Activated T-cell treated with anti-CD3 and anti-CD28 coated beads, Interleukin-2, amount 50 U/mL, for 72 hours (primary cell): ENCODE results near the gene LACC1. TPM values are rescaled to one million over a fixed set of nuclear protein-coding genes. Genes with fewer than 3 reads are reported as not detected.

Experiments used
- ATAC-seq, 2 donors: fragments of 150-1000 bp; cut with Tn5 transposase; replicated peaks in 1 of 2; 2 replicates each; pipeline ENCODE4 v1.10.0; 2021; ENCODE audit warnings: moderate library complexity in 2 of 2, mild to moderate bottlenecking in 1 of 2
- DNase-seq, 2 donors: peaks; one replicate each; pipeline ENCODE4 v3.0.0; 2021 to 2022; ENCODE audit warnings: mixed read lengths in 1 of 2
- H3K27ac Mint-ChIP-seq: one replicate; pipeline ENCODE4 v1.8.0; 2022; ENCODE audit warnings: mild to moderate bottlenecking, moderate library complexity, mixed read lengths
- H3K27me3 Mint-ChIP-seq: one replicate; pipeline ENCODE4 v1.8.0; 2022; ENCODE audit warnings: low read depth, mixed read lengths
- H3K36me3 Mint-ChIP-seq, 2 donors: one replicate each; pipeline ENCODE4 v1.8.0; 2022; ENCODE audit warnings: mixed read lengths in 2 of 2, mild to moderate bottlenecking in 1 of 2; ENCODE audit not compliant: insufficient read depth in 2 of 2
- H3K4me1 Mint-ChIP-seq: one replicate; pipeline ENCODE4 v1.8.0; 2022; ENCODE audit warnings: low read depth, mixed read lengths
- H3K4me3 Mint-ChIP-seq, 2 donors: one replicate each; pipeline ENCODE4 v1.8.0; 2022; ENCODE audit warnings: mild to moderate bottlenecking in 2 of 2, mixed read lengths in 2 of 2, moderate library complexity in 2 of 2
- H3K9me3 Mint-ChIP-seq, 2 donors: one replicate each; pipeline ENCODE4 v1.8.0; 2022; ENCODE audit warnings: mixed read lengths in 2 of 2
- total RNA-seq, 2 donors: library from RNA; stranded (reverse); gene quantifications; one replicate each; pipeline ENCODE4 v1.2.3, GENCODE V29; 2022

The LACC1 gene
- total RNA-seq, 2 donors from 2014 or later: 3.3 to 4.3 TPM

DNA sequence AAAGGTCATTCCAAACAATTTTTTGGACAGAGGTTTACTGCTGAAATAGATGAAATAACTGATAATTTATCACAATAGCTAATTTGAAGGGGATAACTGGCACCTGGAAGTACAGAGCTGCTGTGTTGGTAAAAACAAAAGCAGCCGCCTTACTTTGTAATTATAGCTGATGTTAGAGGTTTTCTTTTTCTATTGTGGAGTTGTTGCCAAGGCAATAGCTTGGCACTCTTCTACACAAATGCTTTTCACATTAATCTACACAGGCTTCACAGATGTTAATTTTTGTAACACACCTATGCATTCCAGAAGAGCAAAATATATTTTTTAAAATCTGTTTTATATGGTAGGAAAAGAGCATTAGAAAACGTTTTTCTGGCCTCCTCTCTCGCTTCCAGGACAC lies 56.9 kb downstream of the LACC1 start:
- no peaks in the 10 kb centered on the region for H3K36me3 Mint-ChIP-seq

GRCh38 chr13:43937839-43938238 lies 58.1 kb downstream of the LACC1 start:
- no peaks in the 10 kb centered on the region for H3K4me1 Mint-ChIP-seq
- no peaks in the 10 kb centered on the region for H3K27me3 Mint-ChIP-seq
- H3K27ac Mint-ChIP-seq: no peak overlapping the region
- H3K4me3 Mint-ChIP-seq: no peak overlapping the region
- ATAC-seq (no peak), DNase-seq (no peak)
- H3K36me3 Mint-ChIP-seq: no peaks in the 10 kb centered on the region
- no peaks in the 10 kb centered on the region for H3K9me3 Mint-ChIP-seq

More for the DNA sequence above, 56.9 kb downstream of the LACC1 start:
- H3K27me3 Mint-ChIP-seq: no peaks in the 10 kb centered on the region
- DNase-seq: no peak
- H3K27ac Mint-ChIP-seq: no peak overlapping the region
- H3K4me3 Mint-ChIP-seq: no peak overlapping the region
- no peaks in the 10 kb centered on the region for H3K9me3 Mint-ChIP-seq
- H3K4me1 Mint-ChIP-seq: no peaks in the 10 kb centered on the region
- ATAC-seq: no peak

DNA sequence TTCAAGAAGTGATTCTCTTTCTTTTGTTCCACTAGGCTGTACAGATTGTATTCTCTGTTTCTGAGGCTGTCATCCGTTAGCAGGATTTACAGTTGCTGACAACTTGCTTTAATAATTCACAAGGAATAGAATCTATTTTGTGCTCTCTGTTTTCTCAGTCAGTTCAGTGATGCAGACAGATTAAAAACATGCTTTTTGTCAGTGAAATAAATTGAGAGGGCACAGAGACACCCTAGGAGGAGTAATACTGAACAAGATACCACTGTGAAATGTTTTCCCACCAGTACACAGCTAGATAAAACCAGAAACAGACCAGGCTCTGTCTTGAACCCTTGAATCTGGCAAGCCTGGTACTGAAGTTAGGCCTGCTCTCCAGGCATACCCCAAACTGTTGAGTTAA lies 58.7 kb downstream of the LACC1 start:
- H3K27me3 Mint-ChIP-seq: no peaks in the 10 kb centered on the region
- no peak overlapping the region for H3K27ac Mint-ChIP-seq
- DNase-seq: no peak
- no peaks in the 10 kb centered on the region for H3K36me3 Mint-ChIP-seq
- H3K4me3 Mint-ChIP-seq: no peak overlapping the region
- no peak for ATAC-seq
- no peaks in the 10 kb centered on the region for H3K4me1 Mint-ChIP-seq
- no peaks in the 10 kb centered on the region for H3K9me3 Mint-ChIP-seq

DNA sequence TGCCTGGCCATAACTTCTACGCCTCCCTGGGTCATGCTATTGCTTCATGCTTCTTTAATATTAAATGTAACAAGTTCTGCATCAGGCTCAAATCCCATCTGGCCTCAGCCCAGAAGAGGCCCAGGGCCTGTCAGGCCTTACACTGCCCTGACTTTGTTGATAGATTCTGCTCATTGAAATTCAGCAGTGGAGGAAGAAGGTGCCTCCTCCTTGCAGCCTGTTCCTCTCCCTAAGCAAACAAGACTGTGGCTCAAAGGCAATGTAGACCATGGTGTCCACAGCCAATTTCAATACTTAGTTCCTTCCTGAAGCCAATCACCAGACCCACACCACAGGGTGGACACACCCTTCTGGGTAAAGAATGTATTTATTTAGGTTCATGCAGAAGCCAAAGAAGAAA lies 59.4 kb downstream of the LACC1 start:
- H3K27ac Mint-ChIP-seq: no peak overlapping the region
- no peak overlapping the region for H3K4me3 Mint-ChIP-seq
- DNase-seq: no peak
- H3K4me1 Mint-ChIP-seq: no peaks in the 10 kb centered on the region
- no peaks in the 10 kb centered on the region for H3K9me3 Mint-ChIP-seq
- no peaks in the 10 kb centered on the region for H3K36me3 Mint-ChIP-seq
- no peak for ATAC-seq
- no peaks in the 10 kb centered on the region for H3K27me3 Mint-ChIP-seq

DNA sequence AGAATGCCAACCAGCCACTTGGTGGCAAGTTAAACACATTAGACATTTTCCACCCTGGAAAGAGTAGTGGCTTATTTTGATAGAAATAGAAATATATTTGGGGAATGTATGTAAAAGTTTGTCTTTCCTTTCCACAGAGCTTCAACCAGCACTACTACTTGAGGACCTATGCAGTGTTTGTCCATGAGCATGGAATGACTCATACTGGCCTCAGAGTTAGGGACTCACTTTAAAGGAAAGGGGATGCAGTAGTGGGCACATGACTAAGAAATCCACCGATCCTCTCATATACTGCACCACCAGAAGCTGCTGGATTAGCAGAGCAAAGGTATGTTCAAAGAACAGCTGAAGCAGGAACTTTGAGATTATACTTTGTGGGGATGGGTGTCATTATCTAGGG lies 62.6 kb downstream of the LACC1 start:
- H3K27ac Mint-ChIP-seq: no peak overlapping the region
- no peaks in the 10 kb centered on the region for H3K4me1 Mint-ChIP-seq
- ATAC-seq (no peak), DNase-seq (no peak)
- H3K27me3 Mint-ChIP-seq: peaks cover 10% of the 10 kb centered on the region
- H3K36me3 Mint-ChIP-seq: no peaks in the 10 kb centered on the region
- H3K9me3 Mint-ChIP-seq: no peaks in the 10 kb centered on the region
- H3K4me3 Mint-ChIP-seq: no peak overlapping the region

Other genes with a start within 250 kb of the LACC1 start
- 1 to 10 TPM; 1.2 to 2.0 TPM for gene ENOX1, start 92.9 kb upstream of the LACC1 start, total RNA-seq
- gene CCDC122, start 164 bp upstream of the LACC1 start, total RNA-seq: 1 to 10 TPM; 2.5 to 2.8 TPM